HL-60 (cell line): Measurements from ENCODE around the gene HORMAD2.

Experiments used
- DNase-seq, 2 experiments: peaks; one replicate each; pipeline ENCODE4 v3.0.0-alpha.2; 2010 to 2020; ENCODE audit warnings: low read depth in 1 of 2, low spot score in 1 of 2
- H3K27ac ChIP-seq: fragments of 250-450 bp; sonication (Bioruptor Pico); replicated peaks from 2 replicates; pipeline ENCODE4 v1.5.1; 2020; ENCODE audit warnings: mild to moderate bottlenecking, moderate library complexity
- H3K27me3 ChIP-seq: fragments of 250-450 bp; sonication (Bioruptor Pico); 2 replicates; pipeline ENCODE4 v1.5.1; 2021; ENCODE audit warnings: mild to moderate bottlenecking, moderate library complexity; ENCODE audit not compliant: insufficient read depth, poor library complexity, severe bottlenecking
- H3K4me3 ChIP-seq: replicated peaks from 2 replicates; pipeline ENCODE4 v1.5.1; 2011; ENCODE audit warnings: mild to moderate bottlenecking, control low read depth, low read length; ENCODE audit not compliant: insufficient read depth
- GABPA ChIP-seq: IDR thresholded peaks from 2 replicates; pipeline ENCODE4 v1.6.1; 2012; ENCODE audit warnings: low read depth
- POLR2AphosphoS5 ChIP-seq: IDR thresholded peaks from 2 replicates; pipeline ENCODE4 v1.6.1; 2012; ENCODE audit warnings: low read depth
- SPI1 ChIP-seq: IDR thresholded peaks from 2 replicates; pipeline ENCODE4 v1.6.1; 2012; ENCODE audit warnings: low read depth, mild to moderate bottlenecking, borderline replicate concordance
- TF ChIP-seq, protein P1 (sequence below): IDR thresholded peaks from one replicate; pipeline ENCODE4 v1.5.1; 2011; ENCODE audit warnings: low read length, control low read depth, inconsistent platforms; ENCODE audit not compliant: insufficient read depth
- TF ChIP-seq, protein P2 (sequence below): IDR thresholded peaks from 2 replicates; pipeline ENCODE4 v1.6.1; 2012; ENCODE audit warnings: low read depth; ENCODE audit not compliant: insufficient replicate concordance

The HORMAD2 gene

DNA sequence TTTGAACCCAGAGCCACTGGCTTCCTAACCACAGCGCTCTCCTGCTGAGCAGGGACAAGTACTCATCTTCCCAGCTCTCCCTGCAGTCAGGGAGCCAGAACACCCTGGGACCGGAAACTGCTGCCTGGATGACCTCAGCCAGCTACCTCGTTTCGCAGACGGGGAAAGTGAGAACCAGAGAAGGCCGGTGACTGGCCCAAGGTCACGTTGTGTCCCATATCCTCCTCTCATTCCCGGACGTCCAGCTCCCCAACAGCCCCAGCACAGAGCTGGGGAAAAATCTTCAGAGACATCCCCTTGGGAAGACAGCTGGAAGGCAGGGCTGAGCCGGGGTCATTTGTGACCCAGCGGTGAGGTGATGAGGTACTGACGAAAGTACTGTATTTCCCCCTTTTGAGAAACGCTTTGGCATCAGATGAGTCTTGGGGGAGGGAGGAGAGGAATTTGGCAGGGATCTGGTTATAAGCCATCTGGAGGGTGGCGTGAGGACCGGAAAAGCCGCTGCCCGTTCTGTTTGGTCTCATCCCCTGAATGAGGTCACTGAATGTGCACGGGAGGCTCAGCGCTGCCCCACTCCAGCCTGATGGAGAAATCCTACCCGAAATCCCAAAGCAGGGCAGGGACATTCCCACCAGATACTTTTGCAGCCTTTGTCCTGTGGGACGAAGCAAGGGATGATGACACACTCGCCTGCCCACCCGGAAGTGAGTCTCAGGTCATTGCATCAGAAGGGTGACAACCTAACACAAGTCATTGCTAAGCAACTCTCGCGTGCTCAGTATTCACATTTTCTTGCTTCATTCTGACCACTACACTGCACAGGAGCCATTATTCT is 125.2 kb downstream of the HORMAD2 start:
- peak; percentile 58 to 82 for DNase-seq
- H3K27ac ChIP-seq, result no peak overlapping the region
- TF ChIP-seq POLR2AphosphoS5 (no peak), SPI1 (no peak), GABPA (no peak)
- TF ChIP-seq, protein P1, sequence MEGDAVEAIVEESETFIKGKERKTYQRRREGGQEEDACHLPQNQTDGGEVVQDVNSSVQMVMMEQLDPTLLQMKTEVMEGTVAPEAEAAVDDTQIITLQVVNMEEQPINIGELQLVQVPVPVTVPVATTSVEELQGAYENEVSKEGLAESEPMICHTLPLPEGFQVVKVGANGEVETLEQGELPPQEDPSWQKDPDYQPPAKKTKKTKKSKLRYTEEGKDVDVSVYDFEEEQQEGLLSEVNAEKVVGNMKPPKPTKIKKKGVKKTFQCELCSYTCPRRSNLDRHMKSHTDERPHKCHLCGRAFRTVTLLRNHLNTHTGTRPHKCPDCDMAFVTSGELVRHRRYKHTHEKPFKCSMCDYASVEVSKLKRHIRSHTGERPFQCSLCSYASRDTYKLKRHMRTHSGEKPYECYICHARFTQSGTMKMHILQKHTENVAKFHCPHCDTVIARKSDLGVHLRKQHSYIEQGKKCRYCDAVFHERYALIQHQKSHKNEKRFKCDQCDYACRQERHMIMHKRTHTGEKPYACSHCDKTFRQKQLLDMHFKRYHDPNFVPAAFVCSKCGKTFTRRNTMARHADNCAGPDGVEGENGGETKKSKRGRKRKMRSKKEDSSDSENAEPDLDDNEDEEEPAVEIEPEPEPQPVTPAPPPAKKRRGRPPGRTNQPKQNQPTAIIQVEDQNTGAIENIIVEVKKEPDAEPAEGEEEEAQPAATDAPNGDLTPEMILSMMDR, result no peak
- TF ChIP-seq, protein P2, sequence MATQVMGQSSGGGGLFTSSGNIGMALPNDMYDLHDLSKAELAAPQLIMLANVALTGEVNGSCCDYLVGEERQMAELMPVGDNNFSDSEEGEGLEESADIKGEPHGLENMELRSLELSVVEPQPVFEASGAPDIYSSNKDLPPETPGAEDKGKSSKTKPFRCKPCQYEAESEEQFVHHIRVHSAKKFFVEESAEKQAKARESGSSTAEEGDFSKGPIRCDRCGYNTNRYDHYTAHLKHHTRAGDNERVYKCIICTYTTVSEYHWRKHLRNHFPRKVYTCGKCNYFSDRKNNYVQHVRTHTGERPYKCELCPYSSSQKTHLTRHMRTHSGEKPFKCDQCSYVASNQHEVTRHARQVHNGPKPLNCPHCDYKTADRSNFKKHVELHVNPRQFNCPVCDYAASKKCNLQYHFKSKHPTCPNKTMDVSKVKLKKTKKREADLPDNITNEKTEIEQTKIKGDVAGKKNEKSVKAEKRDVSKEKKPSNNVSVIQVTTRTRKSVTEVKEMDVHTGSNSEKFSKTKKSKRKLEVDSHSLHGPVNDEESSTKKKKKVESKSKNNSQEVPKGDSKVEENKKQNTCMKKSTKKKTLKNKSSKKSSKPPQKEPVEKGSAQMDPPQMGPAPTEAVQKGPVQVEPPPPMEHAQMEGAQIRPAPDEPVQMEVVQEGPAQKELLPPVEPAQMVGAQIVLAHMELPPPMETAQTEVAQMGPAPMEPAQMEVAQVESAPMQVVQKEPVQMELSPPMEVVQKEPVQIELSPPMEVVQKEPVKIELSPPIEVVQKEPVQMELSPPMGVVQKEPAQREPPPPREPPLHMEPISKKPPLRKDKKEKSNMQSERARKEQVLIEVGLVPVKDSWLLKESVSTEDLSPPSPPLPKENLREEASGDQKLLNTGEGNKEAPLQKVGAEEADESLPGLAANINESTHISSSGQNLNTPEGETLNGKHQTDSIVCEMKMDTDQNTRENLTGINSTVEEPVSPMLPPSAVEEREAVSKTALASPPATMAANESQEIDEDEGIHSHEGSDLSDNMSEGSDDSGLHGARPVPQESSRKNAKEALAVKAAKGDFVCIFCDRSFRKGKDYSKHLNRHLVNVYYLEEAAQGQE, result no peak
- no peaks in the 10 kb centered on the region for H3K27me3 ChIP-seq
- no peak overlapping the region for H3K4me3 ChIP-seq

DNA sequence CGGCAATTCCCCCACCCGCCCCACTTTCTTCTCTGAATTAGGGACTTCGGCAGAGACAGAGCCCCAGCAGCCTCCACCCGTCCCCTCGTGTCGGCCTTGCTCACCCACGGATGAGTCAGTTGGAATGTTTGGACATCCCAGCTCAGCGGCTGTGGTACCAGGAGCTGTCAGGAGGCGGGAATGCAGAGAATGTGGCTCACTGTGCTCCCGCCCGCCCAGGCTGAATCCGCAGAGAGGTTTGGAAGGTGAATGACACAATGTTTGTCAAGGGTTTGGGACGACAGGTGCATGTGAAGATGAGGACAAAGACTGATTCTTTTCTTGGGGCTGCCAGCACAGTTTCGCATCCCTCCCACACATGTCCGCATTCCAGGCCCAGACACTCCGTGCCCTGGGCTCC is 126.7 kb downstream of the HORMAD2 start:
- DNase-seq, result no peak
- no peak for TF ChIP-seq POLR2AphosphoS5
- no peak overlapping the region for H3K4me3 ChIP-seq
- H3K27me3 ChIP-seq, result no peaks in the 10 kb centered on the region
- H3K27ac ChIP-seq, result no peak overlapping the region

DNA sequence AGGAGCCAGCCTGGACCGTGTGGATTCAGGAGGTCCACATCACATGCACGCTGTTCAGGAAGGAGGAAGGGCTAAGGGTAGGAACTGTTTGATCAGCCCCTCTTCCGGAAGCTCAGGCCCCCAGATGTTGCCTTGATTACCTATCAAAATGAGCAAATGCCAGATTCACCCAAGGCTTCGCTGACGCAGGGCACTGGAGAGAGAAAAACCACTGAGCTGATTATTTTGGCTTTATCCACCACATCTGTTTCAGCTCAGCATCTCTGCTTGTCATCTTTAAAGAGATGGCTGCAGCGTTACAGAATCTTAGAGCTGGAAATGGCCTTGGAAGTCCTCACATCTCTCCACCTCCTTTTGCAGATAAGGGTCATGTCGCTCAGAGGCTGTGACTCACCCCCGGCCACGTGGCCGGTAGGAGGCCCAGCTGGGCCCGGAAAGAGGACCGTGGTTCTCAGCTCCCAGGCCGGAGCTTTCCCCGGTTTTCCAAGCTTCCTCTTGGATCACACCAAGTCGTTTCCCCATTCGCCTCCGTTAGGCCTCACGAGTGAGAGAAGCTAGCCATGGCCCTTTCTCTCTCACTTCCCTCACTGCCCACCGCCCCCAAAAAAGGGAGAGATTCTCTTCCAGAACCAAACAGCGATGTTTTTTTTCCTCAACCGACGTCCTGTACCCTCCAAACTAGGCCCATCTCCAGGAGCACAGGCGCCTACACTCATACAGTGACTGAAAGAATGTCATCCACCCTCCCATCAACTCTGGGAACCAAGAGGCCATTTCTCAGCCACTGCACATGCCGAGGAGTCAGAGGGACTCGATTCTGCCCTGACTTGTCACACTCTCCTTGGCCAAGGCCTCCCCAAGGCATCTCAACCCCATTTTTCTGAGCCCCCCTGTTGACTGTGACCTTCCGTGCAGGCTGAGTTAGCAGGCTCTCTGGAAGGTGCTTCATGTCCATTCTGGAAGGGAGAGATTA is 128.7 kb downstream of the HORMAD2 start:
- Histone ChIP-seq H3K27ac (no peak overlapping the region), H3K4me3 (no peak overlapping the region), H3K27me3 (no peaks in the 10 kb centered on the region)
- no peak for TF ChIP-seq POLR2AphosphoS5
- TF ChIP-seq, protein P1, result no peak
- no peak for TF ChIP-seq GABPA
- TF ChIP-seq, protein P2, result no peak
- TF ChIP-seq SPI1, result no peak
- no peak for DNase-seq

DNA sequence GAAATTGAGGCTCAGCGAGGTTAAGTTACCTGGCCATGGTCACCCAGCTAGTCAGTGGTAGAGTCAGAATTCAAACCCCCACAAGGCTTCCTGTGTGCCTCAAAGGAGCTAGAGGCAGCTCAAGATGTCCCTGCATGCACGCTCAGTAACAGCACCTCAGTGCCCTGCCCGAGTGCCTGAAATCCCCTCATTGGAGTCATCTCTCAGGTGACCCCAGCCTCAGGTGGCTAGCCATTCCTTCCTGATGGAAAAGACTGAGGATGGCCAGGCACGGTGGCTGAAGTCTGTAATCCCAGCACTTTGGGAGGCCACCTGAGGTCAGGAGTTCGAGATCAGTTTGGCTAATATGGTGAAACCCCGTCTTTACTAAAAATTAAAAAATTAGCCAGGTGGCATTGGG is 129.4 kb downstream of the HORMAD2 start:
- Histone ChIP-seq H3K4me3 (no peak overlapping the region), H3K27ac (no peak overlapping the region), H3K27me3 (no peaks in the 10 kb centered on the region)
- TF ChIP-seq, protein P1, result no peak
- TF ChIP-seq POLR2AphosphoS5 (no peak), GABPA (no peak), SPI1 (no peak)
- TF ChIP-seq, protein P2, result no peak
- no peak for DNase-seq
